Measurements from ENCODE around the gene CEP85L. TPM values are rescaled to one million over a fixed set of nuclear protein-coding genes. Genes with fewer than 3 reads are reported as not detected.

The CEP85L gene
- total RNA-seq, 3 donors from 2014 or later = 3.7 to 13.6 (median 4.0) TPM

- intact Hi-C loops (cut with DNase I, micrococcal nuclease) = no loop called here
- DNase-seq (no peak), ATAC-seq (no peak)
- Histone ChIP-seq H3K4me3 (no peak overlapping the region), H3K4me1 (ENCODE audit: low read depth) (no peaks in the 10 kb centered on the region), H3K36me3 (ENCODE audit: low read depth) (no peaks in the 10 kb centered on the region), H3K9me3 (no peaks in the 10 kb centered on the region)
- TF ChIP-seq, protein P1, sequence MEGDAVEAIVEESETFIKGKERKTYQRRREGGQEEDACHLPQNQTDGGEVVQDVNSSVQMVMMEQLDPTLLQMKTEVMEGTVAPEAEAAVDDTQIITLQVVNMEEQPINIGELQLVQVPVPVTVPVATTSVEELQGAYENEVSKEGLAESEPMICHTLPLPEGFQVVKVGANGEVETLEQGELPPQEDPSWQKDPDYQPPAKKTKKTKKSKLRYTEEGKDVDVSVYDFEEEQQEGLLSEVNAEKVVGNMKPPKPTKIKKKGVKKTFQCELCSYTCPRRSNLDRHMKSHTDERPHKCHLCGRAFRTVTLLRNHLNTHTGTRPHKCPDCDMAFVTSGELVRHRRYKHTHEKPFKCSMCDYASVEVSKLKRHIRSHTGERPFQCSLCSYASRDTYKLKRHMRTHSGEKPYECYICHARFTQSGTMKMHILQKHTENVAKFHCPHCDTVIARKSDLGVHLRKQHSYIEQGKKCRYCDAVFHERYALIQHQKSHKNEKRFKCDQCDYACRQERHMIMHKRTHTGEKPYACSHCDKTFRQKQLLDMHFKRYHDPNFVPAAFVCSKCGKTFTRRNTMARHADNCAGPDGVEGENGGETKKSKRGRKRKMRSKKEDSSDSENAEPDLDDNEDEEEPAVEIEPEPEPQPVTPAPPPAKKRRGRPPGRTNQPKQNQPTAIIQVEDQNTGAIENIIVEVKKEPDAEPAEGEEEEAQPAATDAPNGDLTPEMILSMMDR (IDR thresholded peaks at IDR 0.05) = no peak
These were observed 12.1 kb downstream of the CEP85L start for GRCh38 chr6:118639054-118639964.

GRCh38 chr6:118638288-118638687 lies 13.1 kb downstream of the CEP85L start:
- intact Hi-C loops (cut with DNase I, micrococcal nuclease) = no loop called here
- H3K9me3 ChIP-seq = no peaks in the 10 kb centered on the region
- no peaks in the 10 kb centered on the region for H3K4me1 ChIP-seq (ENCODE audit: low read depth)
- H3K4me3 ChIP-seq = no peak overlapping the region
- H3K36me3 ChIP-seq (ENCODE audit: low read depth) = no peaks in the 10 kb centered on the region
- ATAC-seq (no peak), DNase-seq (no peak)
- TF ChIP-seq, protein P1 (IDR thresholded peaks at IDR 0.05) = no peak

GRCh38 chr6:118635909-118636735 lies 15.3 kb downstream of the CEP85L start:
- ATAC-seq (no peak), DNase-seq (no peak)
- Histone ChIP-seq H3K9me3 (no peaks in the 10 kb centered on the region), H3K36me3 (ENCODE audit: low read depth) (no peaks in the 10 kb centered on the region), H3K4me1 (ENCODE audit: low read depth) (no peaks in the 10 kb centered on the region), H3K4me3 (no peak overlapping the region)
- intact Hi-C loops (cut with DNase I, micrococcal nuclease) = no loop called here
- TF ChIP-seq, protein P1 (IDR thresholded peaks at IDR 0.05) = no peak

GRCh38 chr6:118632359-118632758 lies 19.0 kb downstream of the CEP85L start:
- ATAC-seq = no peak
- DNase-seq = no peak
- Histone ChIP-seq H3K4me3 (no peak overlapping the region), H3K9me3 (no peaks in the 10 kb centered on the region), H3K4me1 (ENCODE audit: low read depth) (no peaks in the 10 kb centered on the region), H3K36me3 (ENCODE audit: low read depth) (no peaks in the 10 kb centered on the region)
- intact Hi-C loops (cut with DNase I, micrococcal nuclease) = no loop called here
- TF ChIP-seq, protein P1 (IDR thresholded peaks at IDR 0.05) = no peak

DNA sequence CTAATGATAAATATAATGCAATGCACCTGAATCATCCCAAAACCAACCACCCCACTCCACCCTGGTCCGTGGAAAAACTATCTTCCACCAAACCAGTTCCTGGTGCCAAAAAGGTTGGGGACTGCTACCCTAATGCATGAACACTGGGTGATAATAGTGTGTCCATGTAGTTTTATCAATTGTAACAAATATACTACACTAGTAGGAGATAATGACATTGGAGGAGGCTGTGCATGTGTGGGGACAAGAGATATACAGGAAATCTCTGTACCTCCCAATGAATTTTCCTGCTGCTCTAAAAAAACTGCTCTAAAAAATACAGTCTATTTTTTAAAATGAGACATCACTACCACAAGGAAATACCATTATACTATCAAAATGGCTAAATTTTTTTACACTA lies 20.5 kb downstream of the CEP85L start:
- DNase-seq = no peak
- Histone ChIP-seq H3K9me3 (peaks cover under 1% of the 10 kb centered on the region), H3K4me3 (no peak overlapping the region), H3K4me1 (ENCODE audit: low read depth) (no peaks in the 10 kb centered on the region), H3K36me3 (ENCODE audit: low read depth) (no peaks in the 10 kb centered on the region)
- no peak for ATAC-seq
- TF ChIP-seq, protein P1 (IDR thresholded peaks at IDR 0.05) = no peak
- intact Hi-C loops (cut with DNase I, micrococcal nuclease) = no loop called here

Measured in mucosa of descending colon (tissue), 3 donors.